GM12873 (cell line): Measurements from ENCODE around the gene PTF1A.

Experiments used
- CTCF ChIP-seq: IDR thresholded peaks from 2 replicates; pipeline ENCODE4 v1.5.1; 2012; ENCODE audit warnings: low read depth, mild to moderate bottlenecking, moderate library complexity, low read length, control low read depth; ENCODE audit not compliant: insufficient read depth; ENCODE audit errors: missing control alignments

Gene PTF1A

GRCh38 chr10:23189024-23189423 lies 3.1 kb upstream of the PTF1A start:
- no peak for TF ChIP-seq CTCF

- no peak for TF ChIP-seq CTCF
Measured at GRCh38 chr10:23190872-23191763, 994 bp upstream of the PTF1A start.

GRCh38 chr10:23192712-23193434 lies 761 bp downstream of the PTF1A start:
- no peak for TF ChIP-seq CTCF

- no peak for TF ChIP-seq CTCF
Measured at GRCh38 chr10:23193435-23194074, 1.4 kb downstream of the PTF1A start.

- TF ChIP-seq CTCF: no peak
Measured at GRCh38 chr10:23194471-23194965, 2.4 kb downstream of the PTF1A start.

- TF ChIP-seq CTCF: no peak
Measured at GRCh38 chr10:23194966-23195845, 3.1 kb downstream of the PTF1A start.
